WTC11 (cell line): ENCODE data around the gene IGSF5. TPM values are rescaled to one million over a fixed set of nuclear protein-coding genes. Genes with fewer than 3 reads are reported as not detected.

ENCODE experiments used
- ATAC-seq: fragments of 200-7000 bp; cut with Tn5 transposase; 2 replicates; pipeline ENCODE4 v1.10.0; 2021; ENCODE audit warnings: mild to moderate bottlenecking, moderate library complexity
- CTCF ChIA-PET: fragments of 300-600 bp; sonication (Branson Sonifier 250); formaldehyde crosslinking; loops from one replicate; lab custom pipeline; 2021; ENCODE audit warnings: antibody characterized with exemption; lab: Charles Lee
- POLR2A ChIA-PET: fragments of 350-600 bp; sonication (Branson Sonifier 250); formaldehyde crosslinking; loops from one replicate; lab custom pipeline; 2021; ENCODE audit warnings: antibody characterized with exemption; lab: Charles Lee
- DNase-seq: peaks from one replicate; pipeline ENCODE4 v3.0.0; 2021; ENCODE audit warnings: low spot score
- H3K27ac Mint-ChIP-seq: 2 replicates; pipeline ENCODE4 v1.8.0; 2021; ENCODE audit warnings: mixed read lengths
- H3K27me3 Mint-ChIP-seq: 2 replicates; pipeline ENCODE4 v1.8.0; 2021; ENCODE audit warnings: low read depth, mild to moderate bottlenecking, moderate library complexity, mixed read lengths
- H3K36me3 Mint-ChIP-seq: 2 replicates; pipeline ENCODE4 v1.8.0; 2021; ENCODE audit warnings: mixed read lengths
- H3K4me1 Mint-ChIP-seq: 2 replicates; pipeline ENCODE4 v1.8.0; 2022; ENCODE audit warnings: mixed read lengths
- H3K4me3 Mint-ChIP-seq: 2 replicates; pipeline ENCODE4 v1.8.0; 2021; ENCODE audit warnings: mild to moderate bottlenecking, moderate library complexity, mixed read lengths
- H3K9me3 Mint-ChIP-seq: 2 replicates; pipeline ENCODE4 v1.8.0; 2021; ENCODE audit warnings: mixed read lengths
- AR ChIP-seq: fragments of 250-450 bp; sonication (Bioruptor Pico); IDR thresholded peaks from 2 replicates; pipeline ENCODE4 v1.9.0; 2021; ENCODE audit warnings: mild to moderate bottlenecking
- CBFB ChIP-seq: sonication (generic); formaldehyde crosslinking; IDR thresholded peaks from 2 replicates; pipeline ENCODE4 v1.8.1; 2022; ENCODE audit warnings: mild to moderate bottlenecking, low read depth, missing genetic modification reagents
- CTCF ChIP-seq: fragments of 200-600 bp; IDR thresholded peaks from 2 replicates; pipeline ENCODE4 v1.8.0; 2022; ENCODE audit warnings: antibody characterized with exemption
- E2F1 ChIP-seq: sonication (generic); formaldehyde crosslinking; IDR thresholded peaks from 2 replicates; pipeline ENCODE4 v1.8.0; 2022; ENCODE audit warnings: mild to moderate bottlenecking, missing genetic modification reagents
- E2F4 ChIP-seq: sonication (generic); formaldehyde crosslinking; IDR thresholded peaks from 2 replicates; pipeline ENCODE4 v1.8.1; 2022; ENCODE audit warnings: low read depth, mild to moderate bottlenecking, moderate library complexity, missing genetic modification reagents, borderline replicate concordance
- E2F5 ChIP-seq: sonication (generic); formaldehyde crosslinking; IDR thresholded peaks from 2 replicates; pipeline ENCODE4 v1.8.1; 2022; ENCODE audit warnings: mild to moderate bottlenecking, moderate library complexity, missing genetic modification reagents
- IRF2 ChIP-seq: sonication (generic); formaldehyde crosslinking; IDR thresholded peaks from 2 replicates; pipeline ENCODE4 v1.8.0; 2022; ENCODE audit warnings: low read depth, missing genetic modification reagents, borderline replicate concordance
- MYBL2 ChIP-seq: sonication (generic); formaldehyde crosslinking; IDR thresholded peaks from 2 replicates; pipeline ENCODE4 v1.8.1; 2023; ENCODE audit warnings: mild to moderate bottlenecking, moderate library complexity, missing genetic modification reagents
- NFE2L1 ChIP-seq: sonication (generic); formaldehyde crosslinking; IDR thresholded peaks from 2 replicates; pipeline ENCODE4 v1.8.1; 2023; ENCODE audit warnings: missing genetic modification reagents
- PRDM15 ChIP-seq: sonication (generic); formaldehyde crosslinking; IDR thresholded peaks from 2 replicates; pipeline ENCODE4 v1.8.0; 2022; ENCODE audit warnings: missing genetic modification reagents
- SMAD3 ChIP-seq: sonication (generic); formaldehyde crosslinking; IDR thresholded peaks from 2 replicates; pipeline ENCODE4 v1.8.0; 2022; ENCODE audit warnings: missing genetic modification reagents, mild to moderate bottlenecking, borderline replicate concordance
- TEAD4 ChIP-seq: sonication (generic); formaldehyde crosslinking; IDR thresholded peaks from 2 replicates; pipeline ENCODE4 v1.8.0; 2022; ENCODE audit warnings: mild to moderate bottlenecking, missing genetic modification reagents
- USF1 ChIP-seq: sonication (generic); formaldehyde crosslinking; IDR thresholded peaks from 2 replicates; pipeline ENCODE4 v1.8.0; 2022; ENCODE audit warnings: mild to moderate bottlenecking, missing genetic modification reagents
- total RNA-seq: library from RNA; stranded (reverse); gene quantifications from 3 replicates; pipeline ENCODE4 v1.2.3, GENCODE V29; 2021

Gene IGSF5
- total RNA-seq, 1 experiment from 2014 or later = 3.6 TPM

- no peak for ATAC-seq
- Mint-ChIP-seq H3K36me3 (peaks cover 22% of the 10 kb centered on the region; the same call in 1 of the 2 replicates), H3K9me3 (peaks cover 26% of the 10 kb centered on the region), H3K4me1 (no peaks in the 10 kb centered on the region), H3K27ac (no peak overlapping the region), H3K4me3 (no peak overlapping the region), H3K27me3 (peaks cover 3% of the 10 kb centered on the region)
- POLR2A ChIA-PET = no interaction called here
- CTCF ChIA-PET = no interaction called here
- no peak for DNase-seq
- no peak for TF ChIP-seq TEAD4 (CRISPR knock-in tag)
- TF ChIP-seq CBFB (CRISPR knock-in tag) = no peak
- TF ChIP-seq AR (CRISPR knock-in tag) = no peak
- TF ChIP-seq USF1 (CRISPR knock-in tag) = no peak
These were observed 61.0 kb downstream of the IGSF5 start for GRCh38 chr21:39805983-39806382.

GRCh38 chr21:39807738-39808137 is 62.8 kb downstream of the IGSF5 start:
- no peak overlapping the region for H3K27ac Mint-ChIP-seq
- peaks cover 35% of the 10 kb centered on the region for H3K9me3 Mint-ChIP-seq
- TF ChIP-seq MYBL2 (no peak), IRF2 (CRISPR knock-in tag) (no peak), PRDM15 (CRISPR knock-in tag) (no peak), E2F1 (CRISPR knock-in tag) (no peak), NFE2L1 (CRISPR knock-in tag) (no peak), SMAD3 (CRISPR knock-in tag) (no peak), CTCF (no peak), E2F4 (CRISPR knock-in tag) (no peak), E2F5 (CRISPR knock-in tag) (no peak)
- H3K36me3 Mint-ChIP-seq = peaks cover 23% of the 10 kb centered on the region
- peaks cover 3% of the 10 kb centered on the region for H3K27me3 Mint-ChIP-seq
- ChIA-PET CTCF (interaction anchor here (0.6 kb wide), 1 partner anchor 12 kb away, joined by 3 read pairs; no protein-coding TSS in a partner anchor), POLR2A (no interaction called here)
- no peak for DNase-seq
- ATAC-seq = no peak
- no peaks in the 10 kb centered on the region for H3K4me1 Mint-ChIP-seq
- H3K4me3 Mint-ChIP-seq = no peak overlapping the region
